ENCODE data around the gene SPATS2L. TPM values are rescaled to one million over a fixed set of nuclear protein-coding genes. Genes with fewer than 3 reads are reported as not detected.

The SPATS2L gene
- total RNA-seq, 1 donor from 2014 or later = 77.3 TPM

DNA sequence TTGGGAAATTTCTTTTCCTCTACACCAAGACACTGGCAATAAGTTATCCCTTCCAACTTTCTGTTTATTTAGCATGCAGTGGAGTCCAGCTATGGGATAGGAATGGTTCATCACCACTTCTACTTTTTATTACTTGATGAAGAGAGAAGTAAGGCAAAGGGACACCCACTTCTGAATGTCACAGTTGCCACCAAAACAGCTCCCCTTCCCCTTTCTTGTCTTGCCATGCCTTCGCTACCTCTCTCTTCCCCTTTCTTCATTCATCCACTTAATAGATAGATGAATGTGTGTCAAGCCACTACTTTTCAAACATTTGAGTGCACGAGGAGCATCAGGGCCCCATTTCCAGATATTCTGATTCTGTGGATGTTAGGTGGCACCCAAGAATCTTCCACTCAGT lies 143.8 kb downstream of the SPATS2L start:
- DNase-seq (ENCODE audit: low read depth) = no peak
- no peak for TF ChIP-seq CTCF (IDR thresholded peaks at IDR 0.05; ENCODE audit: insufficient read depth, low read length, poor library complexity, severe bottlenecking)
- no peak overlapping the region for H3K4me3 ChIP-seq (ENCODE audit: low read depth, low read length)
- H3K27me3 ChIP-seq (ENCODE audit: control insufficient read depth, insufficient read depth, low read length) = no peaks in the 10 kb centered on the region
- H3K36me3 ChIP-seq (ENCODE audit: control insufficient read depth, insufficient read depth, low read length) = peaks cover 5% of the 10 kb centered on the region

DNA sequence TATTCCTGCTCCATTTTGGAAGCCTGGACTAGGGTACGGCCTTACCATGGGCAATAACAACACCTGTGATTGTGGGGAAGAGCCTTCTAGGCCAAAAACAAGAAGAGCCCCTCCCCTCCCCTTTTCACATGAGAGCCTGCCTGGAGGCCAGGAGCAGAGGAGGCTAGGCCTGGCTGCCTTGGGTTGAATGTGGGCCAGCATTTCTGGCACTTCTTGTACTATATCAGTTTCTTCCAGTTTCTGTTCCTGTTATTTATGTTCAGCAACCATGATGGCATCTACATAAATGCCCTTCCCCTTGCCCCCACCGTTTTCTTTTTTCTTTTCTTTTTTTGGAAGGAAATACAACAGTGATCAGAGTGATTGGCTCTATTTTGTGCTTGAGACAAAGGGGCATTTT lies 145.0 kb downstream of the SPATS2L start:
- Histone ChIP-seq H3K36me3 (ENCODE audit: control insufficient read depth, insufficient read depth, low read length) (peaks cover 6% of the 10 kb centered on the region), H3K27me3 (ENCODE audit: control insufficient read depth, insufficient read depth, low read length) (no peaks in the 10 kb centered on the region), H3K4me3 (ENCODE audit: low read depth, low read length) (no peak overlapping the region)
- TF ChIP-seq CTCF (IDR thresholded peaks at IDR 0.05; ENCODE audit: insufficient read depth, low read length, poor library complexity, severe bottlenecking) = no peak
- no peak for DNase-seq (ENCODE audit: low read depth)

- DNase-seq (ENCODE audit: low read depth) = no peak
- Histone ChIP-seq H3K4me3 (ENCODE audit: low read depth, low read length) (no peak overlapping the region), H3K27me3 (ENCODE audit: control insufficient read depth, insufficient read depth, low read length) (no peaks in the 10 kb centered on the region), H3K36me3 (ENCODE audit: control insufficient read depth, insufficient read depth, low read length) (peaks cover 5% of the 10 kb centered on the region)
- no peak for TF ChIP-seq CTCF (IDR thresholded peaks at IDR 0.05; ENCODE audit: insufficient read depth, low read length, poor library complexity, severe bottlenecking)
These were observed 145.9 kb downstream of the SPATS2L start for GRCh38 chr2:200452377-200452776.

- no peak for TF ChIP-seq CTCF (IDR thresholded peaks at IDR 0.05; ENCODE audit: insufficient read depth, low read length, poor library complexity, severe bottlenecking)
- Histone ChIP-seq H3K4me3 (ENCODE audit: low read depth, low read length) (no peak overlapping the region), H3K27me3 (ENCODE audit: control insufficient read depth, insufficient read depth, low read length) (no peaks in the 10 kb centered on the region), H3K36me3 (ENCODE audit: control insufficient read depth, insufficient read depth, low read length) (peaks cover 5% of the 10 kb centered on the region)
- no peak for DNase-seq (ENCODE audit: low read depth)
These were observed 146.8 kb downstream of the SPATS2L start for GRCh38 chr2:200453142-200453852.

DNA sequence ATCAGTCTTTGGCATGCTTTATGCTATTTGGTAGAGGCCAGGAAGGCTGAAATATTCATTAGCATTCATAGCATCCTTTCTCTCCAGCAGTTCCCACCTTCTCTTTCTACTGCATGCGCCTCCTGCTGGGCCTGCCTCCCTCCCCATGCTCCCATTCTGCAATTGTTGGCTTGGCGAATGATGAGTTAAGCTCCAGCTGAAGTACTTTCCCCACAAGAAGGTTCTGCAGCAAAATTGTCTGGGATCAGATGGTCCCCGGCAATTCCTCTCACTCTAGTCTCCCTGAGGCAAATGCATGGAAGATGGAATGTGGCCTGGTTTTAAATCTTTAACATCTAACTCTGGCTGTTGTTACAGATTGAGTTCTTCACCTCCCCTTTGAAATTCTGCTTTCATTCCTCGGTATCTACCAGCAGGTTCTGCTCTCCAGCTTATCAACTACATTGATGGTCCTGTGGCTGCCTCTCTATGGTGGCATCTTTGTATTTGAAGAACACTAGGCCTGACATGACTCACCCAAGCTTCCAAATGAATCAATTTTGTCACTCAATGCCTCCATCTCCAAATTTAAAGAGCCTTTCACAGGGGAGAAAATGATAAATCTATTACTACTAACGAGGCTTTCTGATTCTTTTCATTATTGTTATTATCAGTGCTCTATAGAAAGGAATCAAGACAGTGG lies 147.5 kb downstream of the SPATS2L start:
- no peak for TF ChIP-seq CTCF (IDR thresholded peaks at IDR 0.05; ENCODE audit: insufficient read depth, low read length, poor library complexity, severe bottlenecking)
- Histone ChIP-seq H3K27me3 (ENCODE audit: control insufficient read depth, insufficient read depth, low read length) (no peaks in the 10 kb centered on the region), H3K36me3 (ENCODE audit: control insufficient read depth, insufficient read depth, low read length) (peaks cover 5% of the 10 kb centered on the region), H3K4me3 (ENCODE audit: low read depth, low read length) (no peak overlapping the region)
- no peak for DNase-seq (ENCODE audit: low read depth)
